HL-60 (cell line): Measurements from ENCODE around the gene PKD1.
"Not testable (repeated sequence)": the region's sequence is repeated elsewhere in the genome, so short reads cannot be mapped to it uniquely, and the experiment has no call there.

Experiments
- DNase-seq, 2 experiments: peaks; one replicate each; pipeline ENCODE4 v3.0.0-alpha.2; 2010 to 2020; ENCODE audit warnings: low read depth in 1 of 2, low spot score in 1 of 2
- H3K27ac ChIP-seq: fragments of 250-450 bp; sonication (Bioruptor Pico); replicated peaks from 2 replicates; pipeline ENCODE4 v1.5.1; 2020; ENCODE audit warnings: mild to moderate bottlenecking, moderate library complexity
- H3K27me3 ChIP-seq: fragments of 250-450 bp; sonication (Bioruptor Pico); 2 replicates; pipeline ENCODE4 v1.5.1; 2021; ENCODE audit warnings: mild to moderate bottlenecking, moderate library complexity; ENCODE audit not compliant: insufficient read depth, poor library complexity, severe bottlenecking
- H3K4me3 ChIP-seq: replicated peaks from 2 replicates; pipeline ENCODE4 v1.5.1; 2011; ENCODE audit warnings: mild to moderate bottlenecking, control low read depth, low read length; ENCODE audit not compliant: insufficient read depth
- CTCF ChIP-seq: IDR thresholded peaks from one replicate; pipeline ENCODE4 v1.5.1; 2011; ENCODE audit warnings: low read length, control low read depth, inconsistent platforms; ENCODE audit not compliant: insufficient read depth
- GABPA ChIP-seq: IDR thresholded peaks from 2 replicates; pipeline ENCODE4 v1.6.1; 2012; ENCODE audit warnings: low read depth
- POLR2AphosphoS5 ChIP-seq: IDR thresholded peaks from 2 replicates; pipeline ENCODE4 v1.6.1; 2012; ENCODE audit warnings: low read depth
- REST ChIP-seq: IDR thresholded peaks from 2 replicates; pipeline ENCODE4 v1.6.1; 2012; ENCODE audit warnings: low read depth; ENCODE audit not compliant: insufficient replicate concordance
- SPI1 ChIP-seq: IDR thresholded peaks from 2 replicates; pipeline ENCODE4 v1.6.1; 2012; ENCODE audit warnings: low read depth, mild to moderate bottlenecking, borderline replicate concordance

The PKD1 gene

GRCh38 chr16:2125609-2126008 is 10.1 kb downstream of the PKD1 start:
- H3K27ac ChIP-seq, H3K4me3 ChIP-seq, DNase-seq, H3K27me3 ChIP-seq: not testable (repeated sequence)

- not testable (repeated sequence) for H3K27ac ChIP-seq, DNase-seq, H3K27me3 ChIP-seq, H3K4me3 ChIP-seq
These were observed 10.8 kb downstream of the PKD1 start for GRCh38 chr16:2124694-2125444.

- H3K27me3 ChIP-seq, DNase-seq, H3K27ac ChIP-seq, H3K4me3 ChIP-seq: not testable (repeated sequence)
These were observed 11.4 kb downstream of the PKD1 start for GRCh38 chr16:2124377-2124693.

GRCh38 chr16:2123706-2124376 is 11.9 kb downstream of the PKD1 start:
- DNase-seq, H3K4me3 ChIP-seq, H3K27me3 ChIP-seq, H3K27ac ChIP-seq: not testable (repeated sequence)

- not testable (repeated sequence) for DNase-seq, H3K27me3 ChIP-seq, H3K4me3 ChIP-seq, H3K27ac ChIP-seq
These were observed 12.6 kb downstream of the PKD1 start for GRCh38 chr16:2122934-2123683.

GRCh38 chr16:2122429-2122828 is 13.3 kb downstream of the PKD1 start:
- no peak for TF ChIP-seq SPI1
- no peak for TF ChIP-seq GABPA
- TF ChIP-seq POLR2AphosphoS5 = no peak
- TF ChIP-seq CTCF = no peak
- TF ChIP-seq REST = no peak
- Histone ChIP-seq H3K4me3 (no peak overlapping the region), H3K27ac (no peak overlapping the region), H3K27me3 (no peaks in the 10 kb centered on the region)
- DNase-seq = no peak

GRCh38 chr16:2121853-2122252 is 13.8 kb downstream of the PKD1 start:
- no peak for DNase-seq
- Histone ChIP-seq H3K27me3 (no peaks in the 10 kb centered on the region), H3K4me3 (no peak overlapping the region), H3K27ac (no peak overlapping the region)
- TF ChIP-seq REST (no peak), GABPA (no peak), POLR2AphosphoS5 (no peak), SPI1 (no peak), CTCF (no peak)

- not testable (repeated sequence) for H3K27ac ChIP-seq, H3K27me3 ChIP-seq, H3K4me3 ChIP-seq
- DNase-seq = peak in 1 of 2 experiments; percentile 20
These were observed 14.4 kb downstream of the PKD1 start for GRCh38 chr16:2121325-2121724.
